K562 (cell line): ENCODE data around the gene KDM5A. TPM values are rescaled to one million over a fixed set of nuclear protein-coding genes. Genes with fewer than 3 reads are reported as not detected.

Experiments used
- CBFA2T3 ChIP-seq: fragments of 450-650 bp; IDR thresholded peaks from 2 replicates; pipeline ENCODE4 v1.6.1; 2017
- ETS2 ChIP-seq: IDR thresholded peaks from 2 replicates; pipeline ENCODE4 v1.6.1; 2016; ENCODE audit warnings: borderline replicate concordance, missing genetic modification characterization, mild to moderate bottlenecking, moderate library complexity, missing compliant biosample characterization; ENCODE audit not compliant: poor library complexity, severe bottlenecking
- RCOR1 ChIP-seq, 2 experiments: IDR thresholded peaks; 2 replicates each; pipeline ENCODE4 v1.6.1; 2012; ENCODE audit warnings: low read depth in 2 of 2, low read length in 2 of 2, borderline replicate concordance in 1 of 2, improper control_type of control experiment in 1 of 2
- REST ChIP-seq, 2 experiments: fragments of 450-650 bp; formaldehyde crosslinking in 1 of 2; IDR thresholded peaks; 2 replicates each; pipeline versions ENCODE4 v1.4.0 to v1.6.1; 2014 to 2020; ENCODE audit warnings: mild to moderate bottlenecking in 2 of 2, borderline replicate concordance in 1 of 2, low read depth in 1 of 2
- SNIP1 ChIP-seq: fragments of 450-650 bp; IDR thresholded peaks from 2 replicates; pipeline ENCODE4 v1.7.1; 2017; ENCODE audit warnings: low read depth, mild to moderate bottlenecking
- TCF3 ChIP-seq: sonication (generic); formaldehyde crosslinking; IDR thresholded peaks from 2 replicates; pipeline ENCODE4 v1.4.0; 2020; ENCODE audit warnings: mild to moderate bottlenecking, missing genetic modification reagents
- USF1 ChIP-seq: sonication (generic); formaldehyde crosslinking; IDR thresholded peaks from 2 replicates; pipeline ENCODE4 v1.9.0; 2022; ENCODE audit warnings: mild to moderate bottlenecking, missing genetic modification reagents
- ZNF133 ChIP-seq: fragments of 250-450 bp; sonication (Bioruptor Pico); IDR thresholded peaks from 2 replicates; pipeline ENCODE4 v1.4.0; 2020; ENCODE audit warnings: mild to moderate bottlenecking
- ZNF23 ChIP-seq: fragments of 250-450 bp; sonication (Bioruptor Pico); IDR thresholded peaks from 2 replicates; pipeline ENCODE4 v1.4.0; 2020; ENCODE audit warnings: mild to moderate bottlenecking
- ZSCAN29 ChIP-seq: fragments of 450-650 bp; IDR thresholded peaks from 2 replicates; pipeline ENCODE4 v1.6.1; 2017
- polyA plus RNA-seq, 8 experiments: library from polyadenylated mRNA; depleted of rRNA in 4 of 8; stranded (reverse) in 5 of 8; unstranded in 3 of 8; fragments of >200 nt; fragmentation: Nextera tagmentation in 2 of 8; fragmentation: Illumina TruSeq in 1 of 8; extraction: Ambion mirVana in 2 of 8; extraction: Trizol in 1 of 8; gene quantifications; 2 replicates each; pipeline versions ENCODE4 v1.2.1 to v1.2.3, GENCODE V29; 2011 to 2014; ENCODE audit warnings: inconsistent platforms in 1 of 8, missing spikeins in 1 of 8
- total RNA-seq, 7 experiments: library from RNA; depleted of rRNA in 6 of 7; stranded (reverse); fragments of >200 nt in 6 of 7; fragmentation: Illumina TruSeq in 2 of 7; extraction: Trizol in 2 of 7; gene quantifications; 2 replicates each; pipeline versions ENCODE4 v1.2.1 to v1.2.3, GENCODE V29; 2011 to 2021; ENCODE audit warnings: low replicate concordance in 1 of 7

Gene KDM5A
- total and polyA plus RNA-seq, 9 of the 15 experiments (the other 6 are each of a cell fraction or from before 2014, with no cell fraction given), result 5.5 to 35.1 (median 13.1) TPM

DNA sequence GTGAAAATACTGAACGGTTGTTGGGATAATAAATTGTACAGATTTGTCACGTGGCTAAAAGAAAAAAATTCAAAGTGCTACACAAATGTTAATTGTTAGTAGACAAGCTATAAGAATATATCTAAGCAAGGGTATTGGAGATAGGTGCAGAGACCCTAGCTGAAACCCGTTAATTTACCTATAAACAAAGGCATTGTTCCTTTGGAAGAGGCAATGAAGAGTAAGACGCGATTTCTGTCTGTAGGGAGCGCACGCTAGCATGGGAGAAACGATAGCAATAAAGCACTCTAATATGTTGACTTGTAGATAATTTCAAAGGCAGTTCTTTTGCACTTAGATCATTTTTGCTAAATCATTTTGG lies 12.9 kb upstream of the KDM5A start (continued):
- TF ChIP-seq ZNF23 (CRISPR knock-in tag) (no peak), TCF3 (CRISPR knock-in tag) (peak; percentile 12; the same call in 1 of the 2 replicates), CBFA2T3 (peak; percentile 26; the same call in 1 of the 2 replicates), ETS2 (tag) (no peak), RCOR1 (IDR thresholded peaks at IDR 0.05; ENCODE audit: borderline replicate concordance in 1 of 2, low read depth in 2 of 2, low read length in 2 of 2) (no peak), REST (IDR thresholded peaks at IDR 0.05; ENCODE audit: borderline replicate concordance) (peak; percentile 20; the same call in 1 of the 2 replicates), REST (CRISPR knock-in tag; IDR thresholded peaks at IDR 0.05; ENCODE audit: low read depth) (no peak), SNIP1 (no peak), ZSCAN29 (no peak), USF1 (peak; percentile 28; the same call in 1 of the 2 replicates), ZNF133 (CRISPR knock-in tag) (no peak)
